Vagina (tissue), 2 donors: ENCODE data around the gene CGB7. TPM values are rescaled to one million over a fixed set of nuclear protein-coding genes. Genes with fewer than 3 reads are reported as not detected.
A peak's percentile ranks its signal among the peaks of the same experiment; 100 is the strongest.

Source experiments
- DNase-seq, 2 donors: peaks; one replicate each; pipeline ENCODE4 v3.0.0-alpha.2; 2017; ENCODE audit errors: extremely low spot score in 2 of 2
- H3K27ac ChIP-seq: fragments of 200-600 bp; sonication (generic); one replicate; pipeline ENCODE4 v1.5.1; 2019
- H3K27me3 ChIP-seq: fragments of 200-600 bp; sonication (generic); one replicate; pipeline ENCODE4 v1.5.1; 2019
- H3K36me3 ChIP-seq, 2 donors: fragments of 200-600 bp; sonication (generic); one replicate each; pipeline ENCODE4 v1.5.1; 2017 to 2019
- H3K4me1 ChIP-seq: fragments of 200-600 bp; sonication (generic); one replicate; pipeline ENCODE4 v1.5.1; 2019
- H3K4me3 ChIP-seq, 2 donors: fragments of 200-600 bp; sonication (generic); 1 replicate in 1 of 2; 2 replicates in 1 of 2; pipeline ENCODE4 v1.5.1; 2016 to 2019
- H3K9me3 ChIP-seq: fragments of 200-600 bp; sonication (generic); one replicate; pipeline ENCODE4 v1.5.1; 2019
- CTCF ChIP-seq, 3 experiments: fragments of 450-650 bp in 2 of 3; fragments of 200-600 bp in 1 of 3; sonication (generic) in 1 of 3; IDR thresholded peaks; one replicate each; pipeline ENCODE4 v1.5.1; 2017 to 2019; ENCODE audit warnings: antibody characterized with exemption in 3 of 3, mild to moderate bottlenecking in 2 of 3, moderate library complexity in 2 of 3
- POLR2A ChIP-seq, 2 donors: fragments of 450-650 bp; IDR thresholded peaks; one replicate each; pipeline ENCODE4 v1.6.1; 2017; ENCODE audit warnings: antibody characterized with exemption in 2 of 2, mild to moderate bottlenecking in 2 of 2, moderate library complexity in 2 of 2
- POLR2AphosphoS5 ChIP-seq, 2 donors: sonication (generic); formaldehyde crosslinking; IDR thresholded peaks; one replicate each; pipeline ENCODE4 v1.9.0; 2017; ENCODE audit warnings: antibody characterized with exemption in 2 of 2, mild to moderate bottlenecking in 2 of 2, low read depth in 1 of 2; ENCODE audit not compliant: insufficient read depth in 1 of 2
- intact Hi-C: fragments of 100-400 bp; cut with DNase I; formaldehyde crosslinking; loops from one replicate; pipeline ENCODE4 v1.15.1; 2023
- total RNA-seq: library from RNA; depleted of rRNA; stranded (reverse); fragments of >200 nt; gene quantifications from one replicate; pipeline ENCODE4 v1.2.3, GENCODE V29; 2016

CGB7 gene
- total RNA-seq, 1 donor from 2014 or later = 0.98 TPM

DNA sequence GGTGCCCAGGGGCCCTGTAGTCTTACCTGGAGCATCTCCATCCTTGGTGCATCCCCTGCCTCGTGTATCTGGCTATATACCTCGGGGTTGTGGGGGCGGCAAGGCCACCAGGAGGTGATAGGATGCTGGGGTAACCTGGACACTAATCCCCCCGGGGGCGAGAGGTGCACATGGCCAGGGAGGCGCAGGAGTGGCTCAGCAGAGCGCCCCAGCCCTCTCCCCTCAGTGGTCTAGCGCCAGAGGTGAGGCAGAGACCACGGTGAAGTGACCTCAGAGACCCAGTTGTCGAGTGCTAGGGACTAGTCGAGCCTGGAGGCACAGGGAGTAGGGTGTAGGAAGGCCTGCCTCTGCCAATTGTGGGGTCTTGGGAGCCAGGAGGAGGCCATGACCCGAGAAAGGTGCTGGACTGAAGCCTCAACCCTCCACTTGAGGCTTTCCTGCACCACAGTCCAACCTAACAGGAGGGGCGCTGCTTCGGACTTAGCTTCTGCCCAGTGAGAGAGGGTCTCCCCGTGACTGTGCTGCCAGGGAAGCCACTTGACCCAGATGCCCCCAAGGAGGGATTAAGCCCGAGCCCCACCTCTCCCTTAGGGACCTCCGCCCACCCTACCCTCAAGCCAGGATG, 40.4 kb downstream of the CGB7 start, which contains the start of gene LHB:
Gene LHB, minus strand, starts transcription at position 51 of the 625 bp plus-strand sequence. Its CDS starts 10 bp downstream, at position 41.
- Histone ChIP-seq H3K27ac (no peak within 1 kb of the TSS), H3K36me3 (peaks cover 0 to 19% of the 10 kb centered on the region in 2 donors), H3K27me3 (peaks cover 6% of the 10 kb centered on the region), H3K4me1 (peaks cover 26% of the 10 kb centered on the region), H3K9me3 (no peaks in the 10 kb centered on the region), H3K4me3 (peak within 1 kb of the TSS; percentile 44 to 45)
- DNase-seq = no peak
- intact Hi-C loops = no loop called here
- TF ChIP-seq POLR2AphosphoS5 (IDR thresholded peaks at IDR 0.05; ENCODE audit: insufficient read depth in 1 of 2, low read depth in 1 of 2) = no peak
- TF ChIP-seq CTCF (IDR thresholded peaks at IDR 0.05) = no peak
- no peak for TF ChIP-seq POLR2A (IDR thresholded peaks at IDR 0.05)

- no peak for DNase-seq
- TF ChIP-seq POLR2AphosphoS5 (IDR thresholded peaks at IDR 0.05; ENCODE audit: insufficient read depth in 1 of 2, low read depth in 1 of 2) = no peak
- TF ChIP-seq CTCF (IDR thresholded peaks at IDR 0.05) = no peak
- no peak for TF ChIP-seq POLR2A (IDR thresholded peaks at IDR 0.05)
- Histone ChIP-seq H3K27me3 (peaks cover 6% of the 10 kb centered on the region), H3K36me3 (peaks cover 0 to 26% of the 10 kb centered on the region in 2 donors), H3K27ac (no peak overlapping the region), H3K4me3 (no peak overlapping the region), H3K9me3 (no peaks in the 10 kb centered on the region), H3K4me1 (peaks cover 26% of the 10 kb centered on the region)
- intact Hi-C loops = no loop called here
These were observed 41.3 kb downstream of the CGB7 start for GRCh38 chr19:49016067-49016839.

- no peak for DNase-seq
- Histone ChIP-seq H3K4me3 (no peak overlapping the region), H3K27ac (no peak overlapping the region), H3K36me3 (peaks cover 0 to 39% of the 10 kb centered on the region in 2 donors), H3K9me3 (no peaks in the 10 kb centered on the region), H3K27me3 (peaks cover 6% of the 10 kb centered on the region), H3K4me1 (peaks cover 26% of the 10 kb centered on the region)
- intact Hi-C loops = no loop called here
- TF ChIP-seq CTCF (IDR thresholded peaks at IDR 0.05) (no peak), POLR2AphosphoS5 (IDR thresholded peaks at IDR 0.05; ENCODE audit: insufficient read depth in 1 of 2, low read depth in 1 of 2) (no peak), POLR2A (IDR thresholded peaks at IDR 0.05) (no peak)
These were observed 42.7 kb downstream of the CGB7 start for GRCh38 chr19:49014870-49015255.

- TF ChIP-seq CTCF (IDR thresholded peaks at IDR 0.05) (no peak), POLR2A (IDR thresholded peaks at IDR 0.05) (no peak)
- Histone ChIP-seq H3K27ac (no peak overlapping the region), H3K9me3 (no peaks in the 10 kb centered on the region), H3K27me3 (peaks cover 2% of the 10 kb centered on the region), H3K36me3 (peaks cover 0 to 45% of the 10 kb centered on the region in 2 donors), H3K4me1 (peaks cover 20% of the 10 kb centered on the region), H3K4me3 (no peak overlapping the region)
- no peak for DNase-seq
- intact Hi-C loops = no loop called here
These were observed 43.3 kb downstream of the CGB7 start for GRCh38 chr19:49014123-49014869.
